Measurements from ENCODE around the gene PSAP. TPM values are rescaled to one million over a fixed set of nuclear protein-coding genes. Genes with fewer than 3 reads are reported as not detected.

PSAP gene
- polyA plus RNA-seq, 1 donor from 2014 or later, result 651 TPM

DNA sequence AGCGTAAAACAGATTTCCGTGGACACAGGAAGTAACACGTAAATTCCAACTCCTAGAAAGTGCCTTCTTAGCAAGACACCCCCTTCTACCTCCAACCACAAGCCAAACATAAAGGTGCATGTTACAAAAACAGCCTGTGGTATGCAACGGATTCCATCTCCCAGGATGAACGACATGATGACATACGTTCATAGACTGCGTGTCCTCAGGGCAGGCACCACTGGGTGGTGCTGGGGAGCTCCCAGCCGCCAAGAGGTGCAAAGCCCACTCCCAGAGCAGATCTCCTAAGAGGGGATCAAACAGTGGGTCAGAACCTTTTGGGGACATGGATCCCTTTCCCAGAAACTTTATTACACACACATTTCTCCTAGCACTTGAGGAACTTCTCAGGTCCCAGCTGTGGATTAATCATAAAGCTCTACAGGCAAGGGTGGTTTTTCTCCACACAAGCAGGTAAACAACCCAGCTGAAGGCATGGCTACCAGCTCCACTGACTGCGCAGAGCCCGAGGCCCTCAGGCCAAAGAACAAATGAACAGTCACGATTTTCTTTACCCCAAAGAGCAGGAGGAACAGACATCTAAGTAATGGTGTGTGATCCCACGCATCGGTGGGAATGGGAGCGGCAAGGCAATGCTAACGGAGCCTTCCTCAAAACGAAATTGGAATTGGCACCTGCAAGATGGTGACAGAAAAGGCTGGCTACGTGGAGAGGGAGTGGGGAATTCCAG is 13.8 kb downstream of the PSAP start (continued):
- peak; percentile 63 for TF ChIP-seq CTCF (IDR thresholded peaks at IDR 0.05; ENCODE audit: poor library complexity, severe bottlenecking)

DNA sequence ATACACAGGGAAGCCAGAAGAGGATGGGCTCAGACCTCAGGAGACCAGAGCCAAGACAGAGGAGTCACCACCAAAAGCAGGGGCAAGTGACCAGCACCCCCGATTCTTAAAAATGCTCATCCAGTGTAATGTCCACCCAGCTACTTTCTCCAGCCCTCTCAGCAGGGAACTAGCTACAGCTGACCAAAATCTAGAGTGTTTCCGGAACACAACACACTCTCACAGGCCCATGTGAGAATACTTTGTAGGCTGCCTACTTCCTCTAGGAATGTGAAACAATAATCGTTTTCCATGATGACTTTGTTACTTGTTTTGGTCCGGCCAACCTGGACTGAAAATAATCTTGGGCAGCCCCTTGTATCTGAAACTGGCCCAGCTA is 14.5 kb downstream of the PSAP start:
- H3F3A ChIP-seq (ENCODE audit: insufficient read depth, low read length, poor library complexity, severe bottlenecking), result peaks cover 16% of the 10 kb centered on the region
- peak overlapping the region; percentile 99 for H3K27ac ChIP-seq (ENCODE audit: low read length)
- no peaks in the 10 kb centered on the region for H3K36me3 ChIP-seq (ENCODE audit: insufficient read depth, low read length)
- H3K4me2 ChIP-seq (ENCODE audit: low read length), result no peak overlapping the region
- TF ChIP-seq MXI1 (conservative IDR thresholded peaks at IDR 0.05; ENCODE audit: poor library complexity, severe bottlenecking) (no peak), SMC3 (conservative IDR thresholded peaks at IDR 0.05; ENCODE audit: poor library complexity) (no peak), TAF1 (IDR thresholded peaks at IDR 0.05; ENCODE audit: low read depth) (no peak), POLR2AphosphoS5 (IDR thresholded peaks at IDR 0.05) (no peak), EZH2 (IDR thresholded peaks at IDR 0.05; ENCODE audit: borderline replicate concordance, insufficient read depth, low read length, poor library complexity, severe bottlenecking) (no peak), EP300 (conservative IDR thresholded peaks at IDR 0.05; ENCODE audit: poor library complexity, severe bottlenecking) (no peak), CTCF (IDR thresholded peaks at IDR 0.05; ENCODE audit: poor library complexity, severe bottlenecking) (no peak), RAD21 (conservative IDR thresholded peaks at IDR 0.05) (no peak)
- TF ChIP-seq, protein P1, sequence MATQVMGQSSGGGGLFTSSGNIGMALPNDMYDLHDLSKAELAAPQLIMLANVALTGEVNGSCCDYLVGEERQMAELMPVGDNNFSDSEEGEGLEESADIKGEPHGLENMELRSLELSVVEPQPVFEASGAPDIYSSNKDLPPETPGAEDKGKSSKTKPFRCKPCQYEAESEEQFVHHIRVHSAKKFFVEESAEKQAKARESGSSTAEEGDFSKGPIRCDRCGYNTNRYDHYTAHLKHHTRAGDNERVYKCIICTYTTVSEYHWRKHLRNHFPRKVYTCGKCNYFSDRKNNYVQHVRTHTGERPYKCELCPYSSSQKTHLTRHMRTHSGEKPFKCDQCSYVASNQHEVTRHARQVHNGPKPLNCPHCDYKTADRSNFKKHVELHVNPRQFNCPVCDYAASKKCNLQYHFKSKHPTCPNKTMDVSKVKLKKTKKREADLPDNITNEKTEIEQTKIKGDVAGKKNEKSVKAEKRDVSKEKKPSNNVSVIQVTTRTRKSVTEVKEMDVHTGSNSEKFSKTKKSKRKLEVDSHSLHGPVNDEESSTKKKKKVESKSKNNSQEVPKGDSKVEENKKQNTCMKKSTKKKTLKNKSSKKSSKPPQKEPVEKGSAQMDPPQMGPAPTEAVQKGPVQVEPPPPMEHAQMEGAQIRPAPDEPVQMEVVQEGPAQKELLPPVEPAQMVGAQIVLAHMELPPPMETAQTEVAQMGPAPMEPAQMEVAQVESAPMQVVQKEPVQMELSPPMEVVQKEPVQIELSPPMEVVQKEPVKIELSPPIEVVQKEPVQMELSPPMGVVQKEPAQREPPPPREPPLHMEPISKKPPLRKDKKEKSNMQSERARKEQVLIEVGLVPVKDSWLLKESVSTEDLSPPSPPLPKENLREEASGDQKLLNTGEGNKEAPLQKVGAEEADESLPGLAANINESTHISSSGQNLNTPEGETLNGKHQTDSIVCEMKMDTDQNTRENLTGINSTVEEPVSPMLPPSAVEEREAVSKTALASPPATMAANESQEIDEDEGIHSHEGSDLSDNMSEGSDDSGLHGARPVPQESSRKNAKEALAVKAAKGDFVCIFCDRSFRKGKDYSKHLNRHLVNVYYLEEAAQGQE (IDR thresholded peaks at IDR 0.05; ENCODE audit: borderline replicate concordance), result no peak
- no peak overlapping the region for H2AFZ ChIP-seq (ENCODE audit: low read depth, low read length)
- no peaks in the 10 kb centered on the region for H4K20me1 ChIP-seq (ENCODE audit: insufficient read depth)
- peaks cover 79% of the 10 kb centered on the region for H3K79me2 ChIP-seq (replicated peaks; ENCODE audit: insufficient read depth, low read length)
- no peaks in the 10 kb centered on the region for H3K9me2 ChIP-seq (ENCODE audit: insufficient read depth, low read length)
- no peaks in the 10 kb centered on the region for H3K27me3 ChIP-seq (ENCODE audit: insufficient read depth, low read depth, low read length)
- H3K4me3 ChIP-seq (ENCODE audit: low read length), result peak overlapping the region; percentile 22
- H3K9ac ChIP-seq (ENCODE audit: low read length), result no peak overlapping the region
- H3K9me3 ChIP-seq (ENCODE audit: low read length), result no peaks in the 10 kb centered on the region

All from neural cell (in vitro differentiated cells).